Right lobe of liver (tissue), 6 donors: ENCODE measurements around the gene ZNF90. TPM values are rescaled to one million over a fixed set of nuclear protein-coding genes. Genes with fewer than 3 reads are reported as not detected.
"Not testable (repeated sequence)": the region's sequence is repeated elsewhere in the genome, so short reads cannot be mapped to it uniquely, and the experiment has no call there.

Experiments used
- ATAC-seq, 4 donors: fragments of 200-7000 bp; cut with Tn5 transposase; one replicate each; pipeline ENCODE4 v1.9.1; 2020; ENCODE audit warnings: mild to moderate bottlenecking in 4 of 4, moderate library complexity in 4 of 4
- DNase-seq, 3 donors: peaks; one replicate each; pipeline ENCODE4 v3.0.0-alpha.2; 2020
- H3K27ac ChIP-seq, 3 donors: fragments of 200-600 bp; one replicate each; pipeline ENCODE4 v1.8.0; 2022
- H3K27me3 ChIP-seq, 2 donors: fragments of 200-600 bp; one replicate each; pipeline ENCODE4 v1.8.0; 2022
- H3K36me3 ChIP-seq, 4 donors: fragments of 200-600 bp; sonication (generic) in 1 of 4; one replicate each; pipeline versions ENCODE4 v1.5.1 to v1.8.0; 2017 to 2022; ENCODE audit warnings: control low read depth in 1 of 4
- H3K4me1 ChIP-seq, 4 donors: fragments of 200-600 bp; sonication (generic) in 1 of 4; one replicate each; pipeline versions ENCODE4 v1.5.1 to v1.8.0; 2017 to 2022; ENCODE audit warnings: control low read depth in 1 of 4
- H3K4me3 ChIP-seq, 3 donors: fragments of 200-600 bp; one replicate each; pipeline ENCODE4 v1.8.0; 2022
- H3K9me3 ChIP-seq, 4 donors: fragments of 200-600 bp; sonication (generic) in 1 of 4; one replicate each; pipeline versions ENCODE4 v1.5.1 to v1.8.0; 2017 to 2022; ENCODE audit warnings: control low read depth in 1 of 4
- CTCF ChIP-seq, 4 donors: fragments of 200-600 bp in 3 of 4; fragments of 450-650 bp in 1 of 4; IDR thresholded peaks; one replicate each; pipeline versions ENCODE4 v1.5.1 to v1.8.0; 2016 to 2022; ENCODE audit warnings: antibody characterized with exemption in 4 of 4, mild to moderate bottlenecking in 2 of 4
- POLR2A ChIP-seq: fragments of 450-650 bp; IDR thresholded peaks from one replicate; pipeline ENCODE4 v1.6.1; 2017; ENCODE audit warnings: antibody characterized with exemption, mild to moderate bottlenecking
- WGBS: methylation state at CpG from one replicate; pipeline ENCODE4 v1.1.6; 2018; ENCODE audit warnings: low coverage, low lambda C conversion rate; ENCODE audit not compliant: insufficient coverage; ENCODE audit errors: missing lambda C conversion rate; 5-methylcytosine and 5-hydroxymethylcytosine counted together
- intact Hi-C, 2 donors: fragments of 100-400 bp; cut with DNase I; formaldehyde crosslinking; loops; one replicate each; pipeline versions ENCODE4 v1.11.2 to v1.14.1; 2022
- total RNA-seq, 6 experiments: library from RNA; depleted of rRNA in 2 of 6; stranded (reverse); fragments of >200 nt in 2 of 6; fragmentation: NEBNext Ultra II Directional in 3 of 6; extraction: Animal tissue kit (Norgen Biotek cat#: 25700) in 3 of 6; gene quantifications; one replicate each; pipeline versions ENCODE4 v1.1.0 to v1.2.4, GENCODE V29; 2016 to 2023
- donor health status: DM: no; HTN: yes; CAD: no.
- donor health status: DM: no; HTN: no; CAD: no.
- donor health status: DM: no; HTN: no; CAD: no.
- donor health status: DM: no; HTN: yes; CAD: no.
- donor health status: DM: no; HTN: yes; CAD: no.

Gene ZNF90
- total RNA-seq, 6 experiments from 2014 or later: 0.18 to 0.54 (median 0.24) TPM

DNA sequence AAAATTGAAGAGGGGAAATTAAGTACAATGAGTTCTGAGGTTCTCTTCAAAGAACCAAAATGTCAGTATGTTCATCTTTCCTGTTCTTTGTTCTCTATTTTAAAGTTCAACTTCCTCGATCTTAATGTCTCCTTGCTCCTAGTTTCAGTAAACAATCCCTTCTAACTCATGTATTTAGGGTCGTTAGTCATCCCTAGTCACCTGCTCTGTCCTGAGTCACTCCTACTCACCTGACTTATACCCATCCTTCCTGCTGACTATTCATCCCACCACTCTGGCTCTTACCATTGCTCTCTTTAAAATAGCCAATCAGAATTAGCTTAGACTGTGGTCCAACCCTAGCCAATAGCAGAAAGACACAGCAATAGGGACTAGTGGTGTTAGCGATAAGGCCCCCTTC, 24.3 kb downstream of the ZNF90 start:
- DNase-seq (no peak), ATAC-seq (no peak)
- H3K27ac ChIP-seq: no peak overlapping the region
- H3K4me1 ChIP-seq: no peaks in the 10 kb centered on the region
- H3K27me3 ChIP-seq: no peaks in the 10 kb centered on the region
- TF ChIP-seq POLR2A (no peak), CTCF (IDR thresholded peaks at IDR 0.05) (no peak)
- H3K4me3 ChIP-seq: no peak overlapping the region
- H3K9me3 ChIP-seq: peaks cover 0 to 4% (median 1%) of the 10 kb centered on the region in 4 donors
- intact Hi-C loops: no loop called here
- WGBS: 61% methylated on average over 3 of the region's 3 CpGs
- no peaks in the 10 kb centered on the region for H3K36me3 ChIP-seq

GRCh38 chr19:20103091-20103740, 25.4 kb downstream of the ZNF90 start:
- H3K4me1 ChIP-seq: no peaks in the 10 kb centered on the region
- H3K9me3 ChIP-seq: peaks cover 0 to 4% (median 0%) of the 10 kb centered on the region in 4 donors
- 78% methylated on average over 5 of the region's 5 CpGs for WGBS
- TF ChIP-seq CTCF (IDR thresholded peaks at IDR 0.05): no peak
- no peak for TF ChIP-seq POLR2A
- no peak overlapping the region for H3K27ac ChIP-seq
- H3K4me3 ChIP-seq: no peak overlapping the region
- no peak for DNase-seq
- ATAC-seq: no peak
- intact Hi-C loops: no loop called here
- no peaks in the 10 kb centered on the region for H3K27me3 ChIP-seq
- H3K36me3 ChIP-seq: no peaks in the 10 kb centered on the region

GRCh38 chr19:20107301-20107700, 29.5 kb downstream of the ZNF90 start:
- H3K4me3 ChIP-seq: no peak overlapping the region
- H3K27me3 ChIP-seq: no peaks in the 10 kb centered on the region
- H3K36me3 ChIP-seq: no peaks in the 10 kb centered on the region
- TF ChIP-seq CTCF (IDR thresholded peaks at IDR 0.05) (no peak), POLR2A (no peak)
- no peak overlapping the region for H3K27ac ChIP-seq
- WGBS: 50% methylated on average over 2 of the region's 3 CpGs
- no peaks in the 10 kb centered on the region for H3K4me1 ChIP-seq
- no peak for DNase-seq
- intact Hi-C loops: no loop called here
- peaks cover 0 to 3% (median under 1%) of the 10 kb centered on the region in 4 donors for H3K9me3 ChIP-seq
- no peak for ATAC-seq

GRCh38 chr19:20118064-20118839, 40.5 kb downstream of the ZNF90 start:
- ATAC-seq, H3K4me1 ChIP-seq, DNase-seq, H3K36me3 ChIP-seq, intact Hi-C loops, H3K4me3 ChIP-seq, H3K27me3 ChIP-seq, H3K27ac ChIP-seq: not testable (repeated sequence)
- WGBS: 90% methylated on average over 6 of the region's 6 CpGs
- peaks cover 0 to 39% (median 15%) of the 10 kb centered on the region in 4 donors for H3K9me3 ChIP-seq

- TF ChIP-seq POLR2A (no peak), CTCF (IDR thresholded peaks at IDR 0.05) (no peak)
- WGBS: 88% methylated on average over 19 of the region's 23 CpGs
Observed at GRCh38 chr19:20124879-20125278, 47.1 kb downstream of the ZNF90 start.

GRCh38 chr19:20132933-20133332, 55.1 kb downstream of the ZNF90 start:
- H3K27me3 ChIP-seq, H3K4me3 ChIP-seq, DNase-seq, H3K27ac ChIP-seq, intact Hi-C loops, H3K4me1 ChIP-seq, H3K9me3 ChIP-seq, H3K36me3 ChIP-seq, ATAC-seq: not testable (repeated sequence)
- 47% methylated on average over 2 of the region's 2 CpGs for WGBS

More at GRCh38 chr19:20124879-20125278, 47.1 kb downstream of the ZNF90 start:
- ATAC-seq (no peak), DNase-seq (no peak)
- Histone ChIP-seq H3K27me3 (no peaks in the 10 kb centered on the region), H3K4me1 (no peaks in the 10 kb centered on the region), H3K4me3 (no peak overlapping the region), H3K9me3 (peaks cover 0 to 17% (median 5%) of the 10 kb centered on the region in 4 donors), H3K27ac (no peak overlapping the region), H3K36me3 (no peaks in the 10 kb centered on the region)
- intact Hi-C loops: no loop called here

- H3K9me3 ChIP-seq, DNase-seq, H3K4me3 ChIP-seq, intact Hi-C loops, H3K27me3 ChIP-seq, H3K27ac ChIP-seq, H3K36me3 ChIP-seq, H3K4me1 ChIP-seq, ATAC-seq: not testable (repeated sequence)
- WGBS: 100% methylated on average over 2 of the region's 29 CpGs
Observed at GRCh38 chr19:20137714-20138113, 59.9 kb downstream of the ZNF90 start.
